Activated CD4-positive, alpha-beta T cell treated with anti-CD3 and anti-CD28 coated beads for 24 hours (primary cell): ENCODE data around the gene IL6.
"Not testable (repeated sequence)": the region's sequence is repeated elsewhere in the genome, so short reads cannot be mapped to it uniquely, and the experiment has no call there.

Experiments
- DNase-seq, 2 donors: peaks; one replicate each; pipeline ENCODE4 v3.0.0-alpha.2; 2020; ENCODE audit warnings: low read depth in 2 of 2

Gene IL6

DNA sequence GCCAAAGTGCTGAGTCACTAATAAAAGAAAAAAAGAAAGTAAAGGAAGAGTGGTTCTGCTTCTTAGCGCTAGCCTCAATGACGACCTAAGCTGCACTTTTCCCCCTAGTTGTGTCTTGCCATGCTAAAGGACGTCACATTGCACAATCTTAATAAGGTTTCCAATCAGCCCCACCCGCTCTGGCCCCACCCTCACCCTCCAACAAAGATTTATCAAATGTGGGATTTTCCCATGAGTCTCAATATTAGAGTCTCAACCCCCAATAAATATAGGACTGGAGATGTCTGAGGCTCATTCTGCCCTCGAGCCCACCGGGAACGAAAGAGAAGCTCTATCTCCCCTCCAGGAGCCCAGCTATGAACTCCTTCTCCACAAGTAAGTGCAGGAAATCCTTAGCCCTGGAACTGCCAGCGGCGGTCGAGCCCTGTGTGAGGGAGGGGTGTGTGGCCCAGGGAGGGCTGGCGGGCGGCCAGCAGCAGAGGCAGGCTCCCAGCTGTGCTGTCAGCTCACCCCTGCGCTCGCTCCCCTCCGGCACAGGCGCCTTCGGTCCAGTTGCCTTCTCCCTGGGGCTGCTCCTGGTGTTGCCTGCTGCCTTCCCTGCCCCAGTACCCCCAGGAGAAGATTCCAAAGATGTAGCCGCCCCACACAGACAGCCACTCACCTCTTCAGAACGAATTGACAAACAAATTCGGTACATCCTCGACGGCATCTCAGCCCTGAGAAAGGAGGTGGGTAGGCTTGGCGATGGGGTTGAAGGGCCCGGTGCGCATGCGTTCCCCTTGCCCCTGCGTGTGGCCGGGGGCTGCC, at the start of gene IL6:
Gene IL6 (plus strand): TSS at position 294 of the 807 bp plus-strand sequence. CDS start 63 bp downstream, at position 357.
- DNase-seq, result no peak

DNA sequence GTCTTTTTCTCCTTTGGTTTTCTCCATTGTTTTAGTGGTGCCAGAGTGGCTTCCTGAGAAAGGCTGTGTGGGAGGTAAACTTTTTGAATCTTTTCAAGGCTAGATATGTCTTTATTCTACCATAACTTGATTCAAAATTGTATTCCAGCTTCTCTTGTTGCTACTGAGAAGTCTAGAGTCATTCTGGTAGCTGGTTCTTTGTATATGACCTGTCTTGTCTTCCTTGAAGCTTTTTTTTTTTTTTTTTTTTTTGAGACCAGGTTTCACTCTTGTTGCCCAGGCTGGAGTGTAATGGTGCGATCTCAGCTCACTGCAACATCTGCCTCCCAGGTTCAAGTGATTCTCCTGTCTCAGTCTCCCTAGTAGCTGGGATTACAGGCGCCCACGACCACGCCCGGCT, 49.7 kb upstream of the IL6 start:
- DNase-seq, result not testable (repeated sequence)

GRCh38 chr7:22677680-22678079, 49.3 kb upstream of the IL6 start:
- DNase-seq, result no peak

- DNase-seq, result no peak
Measured at GRCh38 chr7:22680482-22680911, 46.5 kb upstream of the IL6 start.

- DNase-seq, result no peak
Measured at GRCh38 chr7:22681312-22681711, 45.7 kb upstream of the IL6 start.

DNA sequence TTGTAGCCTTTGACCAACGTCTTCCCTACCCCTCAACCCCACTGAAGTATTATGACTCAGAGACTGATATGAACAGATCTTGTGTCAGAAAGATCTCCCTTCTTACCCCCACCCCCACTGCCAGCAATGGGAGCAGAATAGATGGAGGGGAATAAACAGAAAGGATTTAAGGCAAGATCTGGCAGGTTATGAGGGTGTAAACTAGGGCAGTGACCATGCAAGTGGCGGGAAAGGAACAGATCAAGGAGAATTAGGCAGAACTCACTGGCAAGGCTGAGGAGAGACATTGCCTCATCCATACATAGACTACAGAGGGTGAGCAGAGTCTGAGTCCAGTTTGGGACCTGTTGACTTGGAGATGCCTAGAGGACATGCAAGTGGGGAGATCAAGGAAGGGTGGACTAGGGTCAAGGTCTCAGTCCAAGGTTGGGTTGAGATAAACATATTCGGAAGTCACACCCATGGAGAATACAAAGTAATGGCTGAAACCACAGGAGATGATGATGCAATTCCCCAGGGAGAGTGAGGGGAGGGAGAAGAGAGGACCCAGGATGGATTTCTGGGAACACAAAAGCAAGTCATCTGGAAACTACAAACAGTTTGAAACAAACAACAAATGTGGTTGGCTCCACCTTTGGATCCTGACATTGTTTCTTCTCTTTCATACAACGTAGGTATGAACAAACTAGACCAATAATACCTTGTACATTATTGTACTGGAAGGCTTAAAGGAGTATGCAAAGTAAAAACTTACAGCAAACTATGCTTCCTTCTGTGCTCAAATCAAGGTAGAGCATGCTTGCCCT, 44.9 kb upstream of the IL6 start:
- DNase-seq, result no peak

DNA sequence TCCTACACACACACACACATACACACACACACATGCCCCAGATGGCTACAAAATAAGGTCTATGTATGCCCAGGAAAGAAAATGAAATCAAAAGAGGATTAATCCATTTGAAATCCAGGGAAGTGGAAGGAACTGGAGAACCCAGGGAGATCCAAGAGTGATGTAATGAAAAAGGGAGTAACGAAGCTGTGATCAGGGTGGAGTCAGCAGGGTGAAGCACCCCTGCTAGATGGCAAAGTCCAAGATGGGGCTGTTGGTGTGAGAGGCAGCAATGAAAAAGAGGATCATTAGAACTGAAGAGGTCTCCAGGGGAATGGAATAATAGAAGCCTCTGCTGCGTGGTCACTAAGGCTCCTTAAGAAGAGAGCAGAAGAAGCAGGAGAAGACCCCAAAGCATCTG, 43.6 kb upstream of the IL6 start:
- DNase-seq, result no peak

DNA sequence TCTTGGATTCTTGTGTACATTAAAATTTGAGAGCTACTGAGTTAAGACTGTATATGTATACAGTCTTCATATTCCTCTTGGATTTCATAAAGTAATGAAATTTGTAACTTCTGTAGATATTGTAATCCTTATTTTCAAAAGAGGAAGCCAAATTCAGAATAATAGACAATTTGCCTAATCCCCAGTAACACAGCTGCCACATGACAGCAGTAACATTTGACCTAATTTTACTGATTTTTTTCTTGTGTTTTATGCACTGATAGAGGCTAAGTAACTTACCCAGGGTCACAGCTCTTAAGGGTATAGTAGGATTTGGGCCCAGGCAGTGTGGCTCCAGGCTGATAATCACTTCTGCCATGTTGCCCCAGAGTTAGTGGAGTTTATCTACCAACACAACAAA, 40.4 kb upstream of the IL6 start:
- no peak for DNase-seq

GRCh38 chr7:22688084-22688483, 38.9 kb upstream of the IL6 start:
- DNase-seq, result no peak

- not testable (repeated sequence) for DNase-seq
Measured at GRCh38 chr7:22688934-22689333, 38.1 kb upstream of the IL6 start.

- no peak for DNase-seq
Measured at GRCh38 chr7:22694597-22695207, 32.3 kb upstream of the IL6 start.

- DNase-seq, result no peak
Measured at GRCh38 chr7:22695476-22696132, 31.4 kb upstream of the IL6 start.

- no peak for DNase-seq
Measured at GRCh38 chr7:22696541-22697228, 30.3 kb upstream of the IL6 start.

DNA sequence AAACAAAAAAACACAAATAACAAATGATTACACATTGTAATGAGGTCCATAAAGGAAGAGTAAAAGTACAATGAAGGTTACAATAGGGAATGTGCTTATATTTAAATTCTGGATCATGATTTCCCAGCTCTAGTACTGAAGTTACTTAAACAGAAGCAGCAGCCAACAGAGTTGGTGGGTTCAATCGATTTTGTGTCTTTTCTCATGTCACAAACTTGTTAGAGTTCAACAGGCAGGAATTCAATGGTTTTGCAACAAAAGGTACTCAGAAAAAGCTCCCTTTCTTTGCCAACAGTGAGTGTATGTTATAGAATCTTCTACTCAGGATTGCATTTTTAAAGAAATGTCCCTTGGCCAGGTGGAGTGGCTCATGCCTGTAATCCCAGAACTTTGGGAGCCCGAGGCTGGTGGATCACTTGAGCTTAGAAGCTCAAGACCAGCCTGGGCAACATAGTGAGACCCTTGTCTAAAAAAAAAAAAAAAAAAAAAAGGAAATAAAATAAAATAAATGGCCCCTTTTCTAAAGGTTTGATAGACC, 29.6 kb upstream of the IL6 start:
- no peak for DNase-seq

GRCh38 chr7:22697876-22698606, 29.0 kb upstream of the IL6 start:
- no peak for DNase-seq

DNA sequence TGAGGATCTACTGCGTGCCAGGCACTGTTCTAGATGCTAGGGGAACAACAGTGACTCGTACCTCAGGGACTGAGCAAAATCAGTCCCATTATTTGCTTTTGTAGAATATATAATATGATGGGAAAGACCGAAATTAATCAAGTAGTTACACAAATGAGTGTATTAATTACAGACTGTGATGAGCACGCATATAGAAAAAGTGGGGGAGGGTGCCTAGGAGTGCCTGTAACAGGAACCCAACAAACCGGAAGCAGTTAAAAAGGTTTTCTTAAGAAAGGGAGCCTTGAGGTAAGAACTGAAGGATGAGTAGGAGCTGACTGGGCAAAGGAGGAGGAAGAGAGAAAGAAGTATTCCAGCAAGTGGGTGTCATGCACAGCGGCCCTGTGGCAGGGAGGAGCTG, 28.2 kb upstream of the IL6 start:
- no peak for DNase-seq

GRCh38 chr7:22700559-22701002, 26.4 kb upstream of the IL6 start:
- no peak for DNase-seq

DNA sequence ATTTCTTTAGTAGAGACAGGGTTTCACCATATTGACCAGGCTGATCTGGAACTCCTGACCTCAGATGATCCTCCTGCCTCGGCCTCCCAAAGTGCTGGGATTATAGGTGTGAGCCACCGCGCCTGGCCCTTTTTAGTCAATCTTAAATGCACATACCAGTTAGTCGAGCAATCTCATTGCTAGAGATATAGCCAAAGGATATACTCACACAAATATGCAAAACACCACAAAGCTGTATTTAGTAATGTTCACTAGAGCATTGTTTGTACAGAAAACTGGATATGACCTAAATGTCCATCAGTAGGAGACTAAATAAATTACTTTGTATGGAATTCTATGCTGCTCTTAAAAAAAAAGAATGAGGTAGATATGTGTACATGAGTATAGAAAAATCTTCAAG, 24.5 kb upstream of the IL6 start:
- no peak for DNase-seq

DNA sequence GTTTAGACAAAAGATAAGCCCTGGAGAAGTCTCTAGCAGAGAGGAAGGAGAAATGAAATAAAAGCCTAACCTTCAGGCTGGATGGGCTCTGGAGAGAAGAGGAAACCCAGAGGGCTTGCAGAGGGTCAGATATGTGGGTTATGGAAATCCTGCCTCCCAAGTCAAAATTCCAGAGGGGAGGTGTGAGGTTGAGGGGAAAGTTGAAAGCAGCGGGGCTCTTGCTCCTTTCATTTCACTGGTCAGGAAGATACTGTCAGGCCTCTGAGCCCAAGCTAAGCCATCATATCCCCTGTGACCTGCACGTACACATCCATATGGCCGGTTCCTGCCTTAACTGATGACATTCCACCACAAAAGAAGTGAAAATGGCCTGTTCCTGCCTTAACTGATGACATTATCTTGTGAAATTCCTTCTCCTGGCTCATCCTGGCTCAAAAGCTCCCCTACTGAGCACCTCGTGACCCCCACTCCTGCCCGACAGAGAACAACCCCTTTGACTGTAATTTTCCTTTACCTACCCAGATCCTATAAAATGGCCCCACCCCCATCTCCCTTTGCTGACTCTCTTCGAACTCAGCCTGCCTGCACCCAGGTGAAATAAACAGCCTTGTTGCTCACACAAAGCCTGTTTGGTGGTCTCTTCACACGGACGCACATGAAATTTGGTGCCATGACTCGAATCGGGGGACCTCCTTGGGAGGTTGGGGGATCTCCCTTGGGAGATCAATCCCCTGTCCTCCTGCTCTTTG, 23.7 kb upstream of the IL6 start:
- not testable (repeated sequence) for DNase-seq
